ENCODE measurements around the gene AFF3.
"Not testable (repeated sequence)": the region's sequence is repeated elsewhere in the genome, so short reads cannot be mapped to it uniquely, and the experiment has no call there.

Gene AFF3

GRCh38 chr2:99672766-99673350 is 469.5 kb downstream of the AFF3 start:
- no peak for DNase-seq (ENCODE audit: extremely low read depth, low read depth)

GRCh38 chr2:99670768-99671734 is 471.3 kb downstream of the AFF3 start:
- no peak for TF ChIP-seq CTCF (IDR thresholded peaks at IDR 0.05; ENCODE audit: low read depth, low read length)
- no peak for DNase-seq (ENCODE audit: extremely low read depth, low read depth)

More at GRCh38 chr2:99672766-99673350, 469.5 kb downstream of the AFF3 start:
- TF ChIP-seq CTCF (IDR thresholded peaks at IDR 0.05; ENCODE audit: low read depth, low read length) = no peak

- DNase-seq (ENCODE audit: extremely low read depth, low read depth) = no peak
- TF ChIP-seq CTCF (IDR thresholded peaks at IDR 0.05; ENCODE audit: low read depth, low read length) = no peak
These were observed 476.1 kb downstream of the AFF3 start for GRCh38 chr2:99666256-99666655.

- no peak for TF ChIP-seq CTCF (IDR thresholded peaks at IDR 0.05; ENCODE audit: low read depth, low read length)
- no peak for DNase-seq (ENCODE audit: extremely low read depth, low read depth)
These were observed 478.7 kb downstream of the AFF3 start for GRCh38 chr2:99663641-99664040.

- peak; percentile 96 for DNase-seq (ENCODE audit: extremely low read depth, low read depth)
- TF ChIP-seq CTCF (IDR thresholded peaks at IDR 0.05; ENCODE audit: low read depth, low read length) = no peak
These were observed 479.5 kb downstream of the AFF3 start for GRCh38 chr2:99662761-99663341.

- not testable (repeated sequence) for DNase-seq (ENCODE audit: extremely low read depth, low read depth)
These were observed 480.6 kb downstream of the AFF3 start for GRCh38 chr2:99661761-99662160.

- no peak for DNase-seq (ENCODE audit: extremely low read depth, low read depth)
- no peak for TF ChIP-seq CTCF (IDR thresholded peaks at IDR 0.05; ENCODE audit: low read depth, low read length)
These were observed 481.6 kb downstream of the AFF3 start for GRCh38 chr2:99660616-99661406.

Measured in AG09319 (cell line).